Astrocyte (in vitro differentiated cells and primary cell): ENCODE results near the gene C12orf57. TPM values are rescaled to one million over a fixed set of nuclear protein-coding genes. Genes with fewer than 3 reads are reported as not detected.

Experiments used
- DNase-seq: peaks from one replicate; pipeline ENCODE4 v3.0.0-alpha.2; 2010; ENCODE audit warnings: low read depth
- FAIRE-seq: peaks from 2 replicates; lab custom pipeline; 2011; peaks lifted over from hg19 to GRCh38; lab: Jason Lieb, UNC
- H2AFZ ChIP-seq: 2 replicates; pipeline ENCODE4 v1.6.0; 2012; ENCODE audit warnings: low read depth, low read length, inconsistent platforms
- H3K27ac ChIP-seq: 2 replicates; pipeline ENCODE4 v1.5.1; 2011; ENCODE audit warnings: low read depth, low read length, inconsistent platforms
- H3K27me3 ChIP-seq: 2 replicates; pipeline ENCODE4 v1.6.0; 2011; ENCODE audit warnings: low read length, inconsistent platforms; ENCODE audit not compliant: insufficient read depth
- H3K36me3 ChIP-seq: 2 replicates; pipeline ENCODE4 v1.5.1; 2011; ENCODE audit warnings: low read length, inconsistent platforms; ENCODE audit not compliant: insufficient read depth
- H3K4me1 ChIP-seq: 2 replicates; pipeline ENCODE4 v1.5.1; 2011; ENCODE audit warnings: low read length, inconsistent platforms; ENCODE audit not compliant: insufficient read depth
- H3K4me2 ChIP-seq: 2 replicates; pipeline ENCODE4 v1.6.0; 2012; ENCODE audit warnings: low read length, inconsistent platforms
- H3K4me3 ChIP-seq: 2 replicates; pipeline ENCODE4 v1.5.1; 2011; ENCODE audit warnings: low read depth, mild to moderate bottlenecking, low read length, inconsistent platforms; ENCODE audit not compliant: insufficient read depth
- H3K79me2 ChIP-seq: 2 replicates; pipeline ENCODE4 v1.6.0; 2012; ENCODE audit warnings: mild to moderate bottlenecking, low read length, inconsistent platforms; ENCODE audit not compliant: insufficient read depth
- H3K9ac ChIP-seq: 2 replicates; pipeline ENCODE4 v1.6.0; 2012; ENCODE audit warnings: mild to moderate bottlenecking, low read length, inconsistent platforms
- H3K9me3 ChIP-seq: 2 replicates; pipeline ENCODE4 v1.5.1; 2012; ENCODE audit warnings: low read depth, mild to moderate bottlenecking, low read length, inconsistent platforms; ENCODE audit not compliant: insufficient read depth
- H4K20me1 ChIP-seq: 2 replicates; pipeline ENCODE4 v1.6.0; 2012; ENCODE audit warnings: low read length, inconsistent platforms; ENCODE audit not compliant: insufficient read depth
- H3K27ac Mint-ChIP-seq: one replicate; pipeline ENCODE4 v1.8.0; 2021; ENCODE audit warnings: mild to moderate bottlenecking, mixed read lengths; ENCODE audit not compliant: unreplicated experiment
- H3K27me3 Mint-ChIP-seq: one replicate; pipeline ENCODE4 v1.8.0; 2021; ENCODE audit warnings: low read depth, mixed read lengths; ENCODE audit not compliant: unreplicated experiment
- H3K36me3 Mint-ChIP-seq: one replicate; pipeline ENCODE4 v1.8.0; 2021; ENCODE audit warnings: low read depth, mixed read lengths; ENCODE audit not compliant: unreplicated experiment
- H3K4me1 Mint-ChIP-seq: one replicate; pipeline ENCODE4 v1.8.0; 2021; ENCODE audit warnings: low read depth, mixed read lengths; ENCODE audit not compliant: unreplicated experiment
- H3K4me3 Mint-ChIP-seq: one replicate; pipeline ENCODE4 v1.8.0; 2021; ENCODE audit warnings: mild to moderate bottlenecking, moderate library complexity, mixed read lengths; ENCODE audit not compliant: unreplicated experiment
- H3K9me3 Mint-ChIP-seq: one replicate; pipeline ENCODE4 v1.8.0; 2021; ENCODE audit warnings: mild to moderate bottlenecking, mixed read lengths; ENCODE audit not compliant: unreplicated experiment
- EZH2 ChIP-seq: IDR thresholded peaks from 2 replicates; pipeline ENCODE4 v1.6.1; 2012; ENCODE audit warnings: mild to moderate bottlenecking, low read length, inconsistent platforms; ENCODE audit not compliant: insufficient read depth
- total RNA-seq: library from RNA; stranded (reverse); gene quantifications from 2 replicates; pipeline ENCODE4 v1.2.1, GENCODE V29; 2021
- TF ChIP-seq, protein P1 (sequence below): IDR thresholded peaks from 2 replicates; pipeline ENCODE4 v1.5.1; 2011; ENCODE audit warnings: low read depth, mild to moderate bottlenecking, inconsistent platforms, low read length, moderate library complexity; ENCODE audit not compliant: insufficient read depth

Gene C12orf57
- total RNA-seq, 1 donor from 2014 or later: 117 TPM

DNA sequence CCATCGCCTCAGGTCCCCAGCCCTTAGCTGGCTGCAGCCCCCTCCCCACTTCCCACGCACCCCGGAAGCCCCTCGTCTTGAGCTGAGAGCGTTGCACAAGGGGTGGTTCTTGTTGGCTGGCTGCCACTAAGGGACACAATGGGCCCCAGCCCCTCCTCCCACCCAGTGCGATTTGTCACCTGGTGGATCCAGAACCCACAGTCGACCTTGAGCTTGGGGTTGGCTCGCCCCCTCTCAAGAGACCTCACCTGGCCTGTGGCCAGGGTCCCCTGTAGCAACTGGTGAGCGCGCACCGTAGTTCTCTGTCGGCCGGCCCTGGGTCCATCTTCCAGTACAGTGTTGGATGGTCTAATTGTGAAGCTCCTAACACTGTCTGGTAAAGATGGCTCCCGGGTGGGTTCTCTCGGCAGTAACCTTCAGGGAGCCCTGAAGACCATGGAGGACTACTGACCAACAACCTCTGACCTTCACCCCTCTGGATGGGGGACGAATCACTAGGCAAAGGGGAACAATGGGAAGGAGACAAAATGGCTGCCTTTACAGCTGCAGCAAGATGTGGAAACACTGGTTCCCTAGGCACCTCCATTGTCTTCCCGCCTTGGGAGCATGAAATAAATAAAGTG lies 20.1 kb downstream of the C12orf57 start:
- Mint-ChIP-seq H3K4me1 (peaks cover 21% of the 10 kb centered on the region), H3K27ac (peak overlapping the region; percentile 81), H3K9me3 (no peaks in the 10 kb centered on the region), H3K27me3 (no peaks in the 10 kb centered on the region), H3K4me3 (no peak overlapping the region), H3K36me3 (peaks cover 12% of the 10 kb centered on the region)
- DNase-seq (no peak), FAIRE-seq (no peak)
- H3K79me2 ChIP-seq: peaks cover 20% of the 10 kb centered on the region
- no peak overlapping the region for H3K4me2 ChIP-seq
- H3K9ac ChIP-seq: no peak overlapping the region
- H3K9me3 ChIP-seq: no peaks in the 10 kb centered on the region
- no peaks in the 10 kb centered on the region for H3K27me3 ChIP-seq
- peaks cover 24% of the 10 kb centered on the region for H3K36me3 ChIP-seq
- peaks cover 6% of the 10 kb centered on the region for H4K20me1 ChIP-seq
- no peak overlapping the region for H3K27ac ChIP-seq
- no peak overlapping the region for H2AFZ ChIP-seq
- H3K4me1 ChIP-seq: peaks cover 23% of the 10 kb centered on the region
- TF ChIP-seq, protein P1, sequence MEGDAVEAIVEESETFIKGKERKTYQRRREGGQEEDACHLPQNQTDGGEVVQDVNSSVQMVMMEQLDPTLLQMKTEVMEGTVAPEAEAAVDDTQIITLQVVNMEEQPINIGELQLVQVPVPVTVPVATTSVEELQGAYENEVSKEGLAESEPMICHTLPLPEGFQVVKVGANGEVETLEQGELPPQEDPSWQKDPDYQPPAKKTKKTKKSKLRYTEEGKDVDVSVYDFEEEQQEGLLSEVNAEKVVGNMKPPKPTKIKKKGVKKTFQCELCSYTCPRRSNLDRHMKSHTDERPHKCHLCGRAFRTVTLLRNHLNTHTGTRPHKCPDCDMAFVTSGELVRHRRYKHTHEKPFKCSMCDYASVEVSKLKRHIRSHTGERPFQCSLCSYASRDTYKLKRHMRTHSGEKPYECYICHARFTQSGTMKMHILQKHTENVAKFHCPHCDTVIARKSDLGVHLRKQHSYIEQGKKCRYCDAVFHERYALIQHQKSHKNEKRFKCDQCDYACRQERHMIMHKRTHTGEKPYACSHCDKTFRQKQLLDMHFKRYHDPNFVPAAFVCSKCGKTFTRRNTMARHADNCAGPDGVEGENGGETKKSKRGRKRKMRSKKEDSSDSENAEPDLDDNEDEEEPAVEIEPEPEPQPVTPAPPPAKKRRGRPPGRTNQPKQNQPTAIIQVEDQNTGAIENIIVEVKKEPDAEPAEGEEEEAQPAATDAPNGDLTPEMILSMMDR: no peak
- no peak for TF ChIP-seq EZH2
- no peak overlapping the region for H3K4me3 ChIP-seq

DNA sequence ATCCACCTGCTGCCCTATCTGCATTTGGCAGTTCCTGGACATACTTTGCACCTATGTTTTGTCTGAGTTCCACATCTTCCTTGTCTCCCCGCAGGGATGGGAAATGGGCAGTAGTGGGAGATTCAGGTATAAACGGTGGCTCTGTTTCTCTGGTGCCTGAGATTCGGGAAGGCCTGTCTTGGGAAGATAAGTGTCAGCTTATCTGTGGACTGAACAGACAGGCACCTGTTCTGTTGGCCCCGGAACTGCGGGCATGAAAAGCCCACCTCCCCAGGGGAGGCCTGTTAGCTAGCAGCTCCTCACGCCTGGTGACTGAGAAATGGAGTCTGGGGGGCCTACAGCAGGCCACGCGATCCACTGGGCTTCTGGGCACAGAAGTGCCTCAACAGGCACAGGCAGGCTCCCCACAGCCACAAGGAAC lies 20.8 kb downstream of the C12orf57 start:
- TF ChIP-seq, protein P1: no peak
- no peak for TF ChIP-seq EZH2
- Histone ChIP-seq H3K9me3 (no peaks in the 10 kb centered on the region), H3K27me3 (no peaks in the 10 kb centered on the region), H3K4me1 (peaks cover 25% of the 10 kb centered on the region), H3K27ac (no peak overlapping the region), H3K36me3 (peaks cover 29% of the 10 kb centered on the region), H2AFZ (no peak overlapping the region), H3K4me2 (no peak overlapping the region), H3K4me3 (no peak overlapping the region), H3K9ac (peak overlapping the region; percentile 41), H4K20me1 (peaks cover 7% of the 10 kb centered on the region), H3K79me2 (peaks cover 26% of the 10 kb centered on the region)
- Mint-ChIP-seq H3K36me3 (peaks cover 12% of the 10 kb centered on the region), H3K4me1 (peaks cover 22% of the 10 kb centered on the region), H3K9me3 (no peaks in the 10 kb centered on the region), H3K4me3 (peak overlapping the region; percentile 15), H3K27me3 (no peaks in the 10 kb centered on the region), H3K27ac (peak overlapping the region; percentile 81)
- DNase-seq (no peak), FAIRE-seq (no peak)

DNA sequence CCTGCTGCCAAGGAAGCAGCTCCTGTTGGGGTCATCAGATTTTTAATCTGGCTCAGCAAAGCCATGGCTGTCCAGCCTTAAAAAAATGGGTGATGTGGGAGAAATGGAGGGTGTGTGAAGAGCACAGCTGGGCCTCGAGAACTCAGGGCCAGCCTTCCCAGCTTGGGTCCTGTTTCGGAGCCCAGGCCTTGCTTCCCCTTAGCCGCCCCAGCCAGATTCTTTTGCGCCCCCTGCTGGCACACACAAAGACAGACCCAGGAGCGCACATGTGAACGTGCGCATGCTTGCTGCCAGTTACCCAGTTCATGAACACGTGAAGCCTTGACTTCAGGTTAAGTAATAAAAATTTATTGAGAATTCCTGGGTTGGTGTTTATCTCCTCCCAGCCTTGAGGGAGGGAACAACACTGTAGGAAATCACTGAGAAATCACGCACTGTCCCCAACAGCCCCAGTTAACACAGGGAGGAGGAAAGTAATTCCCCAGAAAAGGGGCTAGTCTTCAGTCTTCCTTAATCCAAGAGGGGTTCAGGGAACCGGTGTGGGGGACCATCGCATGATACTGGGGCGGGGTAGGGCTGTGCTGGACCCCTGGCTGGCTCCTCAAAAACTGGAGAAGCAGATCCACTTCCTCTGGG lies 21.3 kb downstream of the C12orf57 start:
- no peaks in the 10 kb centered on the region for H3K27me3 Mint-ChIP-seq
- Histone ChIP-seq H3K9me3 (no peaks in the 10 kb centered on the region), H3K27me3 (no peaks in the 10 kb centered on the region), H3K4me3 (no peak overlapping the region), H3K9ac (peak overlapping the region; percentile 41), H2AFZ (no peak overlapping the region), H4K20me1 (peaks cover 7% of the 10 kb centered on the region), H3K27ac (no peak overlapping the region), H3K4me1 (peaks cover 25% of the 10 kb centered on the region), H3K36me3 (peaks cover 29% of the 10 kb centered on the region), H3K4me2 (no peak overlapping the region), H3K79me2 (peaks cover 32% of the 10 kb centered on the region)
- H3K9me3 Mint-ChIP-seq: no peaks in the 10 kb centered on the region
- H3K4me1 Mint-ChIP-seq: peaks cover 22% of the 10 kb centered on the region
- H3K4me3 Mint-ChIP-seq: peak overlapping the region; percentile 20
- TF ChIP-seq EZH2: no peak
- TF ChIP-seq, protein P1: peak; percentile 81
- DNase-seq: peak; percentile 55
- FAIRE-seq: no peak
- H3K27ac Mint-ChIP-seq: peak overlapping the region; percentile 72
- H3K36me3 Mint-ChIP-seq: peaks cover 12% of the 10 kb centered on the region
